GM12873 (cell line): ENCODE measurements around the gene LRRFIP1.

Experiments
- TF ChIP-seq, protein P1 (sequence below): IDR thresholded peaks from 2 replicates; pipeline ENCODE4 v1.5.1; 2012; ENCODE audit warnings: low read depth, mild to moderate bottlenecking, moderate library complexity, low read length, control low read depth; ENCODE audit not compliant: insufficient read depth; ENCODE audit errors: missing control alignments

LRRFIP1 gene, protein sequence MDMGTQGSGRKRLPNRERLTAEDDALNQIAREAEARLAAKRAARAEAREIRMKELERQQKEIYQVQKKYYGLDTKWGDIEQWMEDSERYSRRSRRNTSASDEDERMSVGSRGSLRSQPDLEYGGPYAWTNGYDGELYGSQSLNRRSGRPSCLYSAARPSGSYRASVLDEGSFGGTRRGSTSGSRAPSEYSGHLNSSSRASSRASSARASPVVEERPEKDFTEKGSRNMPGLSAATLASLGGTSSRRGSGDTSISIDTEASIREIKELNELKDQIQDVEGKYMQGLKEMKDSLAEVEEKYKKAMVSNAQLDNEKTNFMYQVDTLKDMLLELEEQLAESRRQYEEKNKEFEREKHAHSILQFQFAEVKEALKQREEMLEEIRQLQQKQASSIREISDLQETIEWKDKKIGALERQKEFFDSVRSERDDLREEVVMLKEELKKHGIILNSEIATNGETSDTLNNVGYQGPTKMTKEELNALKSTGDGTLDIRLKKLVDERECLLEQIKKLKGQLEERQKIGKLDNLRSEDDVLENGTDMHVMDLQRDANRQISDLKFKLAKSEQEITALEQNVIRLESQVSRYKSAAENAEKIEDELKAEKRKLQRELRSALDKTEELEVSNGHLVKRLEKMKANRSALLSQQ

DNA sequence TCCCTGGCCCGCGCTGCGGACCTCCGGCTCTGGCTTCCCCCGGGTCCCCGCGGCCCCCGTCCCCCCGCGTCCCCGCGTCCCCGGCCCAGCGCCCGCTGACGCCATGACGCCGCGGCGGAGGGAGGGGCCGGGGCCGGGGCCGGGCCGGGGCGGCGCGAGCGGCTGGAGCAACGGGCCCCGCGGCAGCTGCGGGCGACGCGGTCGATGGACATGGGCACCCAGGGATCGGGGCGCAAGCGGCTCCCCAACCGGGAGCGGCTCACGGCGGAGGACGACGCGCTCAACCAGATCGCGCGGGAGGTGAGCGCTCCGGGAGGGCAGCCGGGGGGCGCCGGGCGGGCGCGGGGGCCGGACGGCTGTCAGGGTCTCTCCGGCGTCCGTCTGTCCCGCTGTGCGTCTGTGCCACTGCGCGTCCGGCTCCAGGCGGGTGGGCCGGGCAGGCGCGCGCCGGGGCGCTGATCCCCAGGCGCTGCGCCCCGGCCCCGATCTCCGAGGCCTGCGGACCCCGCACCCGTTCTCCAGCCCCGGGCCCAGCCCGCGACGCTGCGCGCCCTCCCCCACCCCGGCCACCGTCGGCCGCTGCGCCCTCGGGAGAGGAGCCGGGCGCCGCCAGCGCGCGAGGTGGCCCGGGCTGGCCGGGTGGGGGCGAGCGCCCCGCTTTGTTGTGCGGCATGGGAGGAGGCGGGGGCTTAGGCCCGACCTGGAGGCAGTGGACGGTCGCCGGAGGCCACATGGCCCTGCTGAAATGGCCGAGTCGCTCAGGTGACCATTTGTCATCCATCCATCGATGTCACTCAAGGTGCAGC, at the start of gene LRRFIP1:
LRRFIP1 (plus strand) TSS at position 147 of the 806 bp plus-strand sequence; CDS start at position 205, 58 bp downstream.
- TF ChIP-seq, protein P1, sequence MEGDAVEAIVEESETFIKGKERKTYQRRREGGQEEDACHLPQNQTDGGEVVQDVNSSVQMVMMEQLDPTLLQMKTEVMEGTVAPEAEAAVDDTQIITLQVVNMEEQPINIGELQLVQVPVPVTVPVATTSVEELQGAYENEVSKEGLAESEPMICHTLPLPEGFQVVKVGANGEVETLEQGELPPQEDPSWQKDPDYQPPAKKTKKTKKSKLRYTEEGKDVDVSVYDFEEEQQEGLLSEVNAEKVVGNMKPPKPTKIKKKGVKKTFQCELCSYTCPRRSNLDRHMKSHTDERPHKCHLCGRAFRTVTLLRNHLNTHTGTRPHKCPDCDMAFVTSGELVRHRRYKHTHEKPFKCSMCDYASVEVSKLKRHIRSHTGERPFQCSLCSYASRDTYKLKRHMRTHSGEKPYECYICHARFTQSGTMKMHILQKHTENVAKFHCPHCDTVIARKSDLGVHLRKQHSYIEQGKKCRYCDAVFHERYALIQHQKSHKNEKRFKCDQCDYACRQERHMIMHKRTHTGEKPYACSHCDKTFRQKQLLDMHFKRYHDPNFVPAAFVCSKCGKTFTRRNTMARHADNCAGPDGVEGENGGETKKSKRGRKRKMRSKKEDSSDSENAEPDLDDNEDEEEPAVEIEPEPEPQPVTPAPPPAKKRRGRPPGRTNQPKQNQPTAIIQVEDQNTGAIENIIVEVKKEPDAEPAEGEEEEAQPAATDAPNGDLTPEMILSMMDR = peak; percentile 1

DNA sequence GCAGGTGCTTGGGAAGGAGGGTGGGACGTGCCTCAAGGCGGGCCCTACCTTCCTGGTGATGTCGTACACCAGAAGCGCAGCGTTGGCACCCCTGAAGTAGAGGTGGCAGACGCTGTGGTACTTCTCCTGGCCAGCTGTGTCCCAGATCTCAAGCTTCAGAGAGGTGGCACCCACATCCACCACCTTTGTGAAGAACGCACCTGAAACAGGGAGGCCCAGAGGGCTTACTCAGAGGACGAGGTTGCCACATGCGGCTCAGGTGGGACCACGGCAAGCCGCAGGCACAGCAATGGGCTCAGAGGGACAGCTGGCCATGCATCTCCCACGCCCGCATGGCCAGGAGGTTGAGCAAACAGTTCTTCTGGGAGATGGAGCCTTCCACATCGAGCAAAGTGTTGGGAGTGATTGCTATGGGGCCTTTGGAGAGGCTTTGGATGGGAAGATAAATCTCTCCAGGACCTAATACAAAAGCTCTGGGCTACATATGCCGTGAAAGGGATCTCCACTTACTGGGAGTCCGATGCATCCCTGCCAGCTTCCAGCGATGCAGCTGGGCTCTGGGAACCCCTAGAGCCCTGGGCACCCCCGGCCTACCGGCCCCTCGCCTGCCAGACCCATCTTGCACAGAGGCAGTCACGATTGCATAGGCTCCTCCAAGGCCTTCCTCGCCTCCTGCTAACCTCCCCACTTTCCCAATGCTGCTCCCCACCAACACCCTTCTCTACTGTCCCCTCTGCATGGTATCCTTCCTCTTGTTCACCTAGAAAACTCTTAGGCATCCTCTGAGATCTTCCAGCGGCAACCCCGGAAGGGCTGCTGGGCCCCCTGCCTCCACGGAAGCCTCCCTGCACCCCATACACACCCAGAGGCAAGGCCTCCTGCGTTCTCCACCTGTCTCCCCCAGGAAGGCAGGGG, 49.2 kb upstream of the LRRFIP1 start:
- TF ChIP-seq, protein P1 = no peak

DNA sequence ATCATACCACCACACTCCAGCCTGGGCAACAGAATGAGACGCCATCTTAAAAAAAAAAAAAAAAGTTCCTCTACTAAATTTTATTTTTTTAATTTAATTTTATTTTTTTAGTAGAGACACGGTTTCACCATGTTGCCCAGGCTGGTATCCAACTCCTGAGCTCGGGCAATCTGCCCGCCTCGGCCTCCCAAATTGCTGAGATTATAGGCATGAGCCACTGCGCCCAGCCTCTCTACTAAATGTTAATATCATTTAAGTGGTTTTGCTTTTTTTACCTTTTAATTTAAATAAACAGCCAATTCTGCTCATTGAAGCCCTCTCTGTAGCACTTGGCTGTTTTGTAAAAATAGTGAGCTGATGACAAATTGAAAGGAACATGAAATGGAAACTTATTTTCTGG, 46.1 kb upstream of the LRRFIP1 start:
- TF ChIP-seq, protein P1 = no peak

DNA sequence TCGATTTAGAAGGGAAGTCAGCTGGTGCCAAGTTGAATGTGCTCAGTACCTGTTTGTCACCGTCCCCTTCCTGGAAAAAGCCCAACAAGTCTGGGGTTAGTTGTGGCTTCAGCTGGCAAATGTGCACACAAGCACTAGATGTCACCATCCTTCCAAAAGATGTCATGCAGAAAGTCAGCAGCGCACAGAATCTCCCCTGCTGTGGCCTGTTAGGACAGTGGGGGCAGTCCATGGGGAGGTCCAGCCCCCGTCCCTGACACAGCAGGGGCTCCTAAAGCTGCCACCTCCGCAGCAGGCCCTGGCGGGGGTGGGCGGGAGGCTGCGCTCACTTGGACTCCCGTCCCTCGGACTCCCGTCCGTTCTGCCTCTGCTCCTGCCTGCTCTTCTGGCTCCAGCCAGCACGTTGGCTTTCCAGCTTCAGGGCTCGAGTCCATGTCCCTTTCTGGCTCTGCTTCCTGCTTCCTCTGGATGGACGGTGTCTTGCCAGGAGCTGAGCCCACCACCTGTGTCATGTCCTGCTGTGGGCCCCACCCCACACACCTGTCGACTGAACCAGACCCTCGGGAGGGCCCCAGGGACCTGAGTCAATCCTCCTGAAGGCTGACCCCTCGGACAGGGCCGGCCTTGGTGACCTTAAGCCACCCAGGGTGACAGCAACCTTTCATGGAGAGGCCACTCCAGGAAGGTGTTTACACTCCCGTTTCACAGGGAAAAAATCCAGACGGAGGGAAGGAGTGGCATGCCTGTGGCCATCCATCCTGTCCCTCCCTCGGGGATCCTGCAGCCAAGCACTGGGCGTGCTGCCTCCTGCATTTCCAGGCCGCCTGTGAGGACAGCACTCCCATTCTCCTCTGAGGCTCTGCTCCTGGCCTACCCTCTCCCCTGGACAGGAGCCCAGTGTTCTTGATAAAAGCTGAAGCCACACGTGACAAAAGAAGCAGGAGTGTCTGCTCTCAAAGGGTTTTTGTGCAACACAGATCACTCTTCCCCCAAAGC, 45.3 kb upstream of the LRRFIP1 start:
- TF ChIP-seq, protein P1 = peak; percentile 58

DNA sequence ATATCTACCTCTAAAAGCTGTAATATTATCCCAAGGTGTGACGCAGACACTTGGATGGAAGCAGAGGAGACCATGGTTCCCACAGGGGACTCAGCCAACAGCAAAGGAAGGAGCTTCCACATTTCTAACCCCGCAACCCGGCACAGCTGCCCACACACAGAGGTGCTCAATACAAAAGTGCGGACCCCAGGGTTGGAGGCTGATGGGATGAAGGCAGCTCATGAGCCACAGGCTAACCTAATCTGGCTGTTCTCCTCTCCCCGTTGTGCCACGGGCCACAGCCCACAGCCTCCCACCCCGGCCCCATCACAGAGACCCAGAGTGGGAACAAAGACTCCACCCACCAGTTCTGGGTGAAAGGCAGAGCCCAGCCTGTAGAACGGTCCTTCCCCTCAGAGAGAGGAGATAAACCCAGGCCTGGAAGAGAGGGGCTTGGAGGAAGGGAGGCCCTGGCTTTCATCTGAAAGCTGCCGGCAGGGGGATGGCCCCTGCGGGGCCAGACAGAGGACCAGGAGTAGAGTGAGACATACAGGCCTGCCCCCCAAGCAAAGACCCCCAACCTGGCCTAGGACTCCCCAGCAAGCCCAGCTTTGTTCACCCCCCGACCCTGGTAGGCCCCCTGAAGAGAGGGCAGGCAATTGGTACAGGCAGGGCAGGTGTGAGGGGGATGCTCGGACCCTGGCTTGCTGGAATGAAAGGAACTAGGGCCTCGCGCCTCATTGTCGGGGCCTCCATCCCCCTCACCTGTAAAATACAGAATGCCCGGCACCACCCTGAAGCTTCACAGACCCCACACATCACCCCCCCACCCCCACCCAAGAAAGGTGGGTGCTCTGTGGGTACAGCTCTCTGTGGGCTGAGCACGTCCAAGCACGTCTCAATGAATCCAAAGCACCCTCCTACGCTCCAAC, 43.7 kb upstream of the LRRFIP1 start:
- TF ChIP-seq, protein P1 = no peak
